Epithelial cell of esophagus (primary cell): Measurements from ENCODE around the gene GUCA2A.

Source experiments
- DNase-seq: peaks from one replicate; pipeline ENCODE4 v3.0.0; 2010; ENCODE audit warnings: low read depth
- H3K4me3 ChIP-seq: 2 replicates; pipeline ENCODE4 v1.5.1; 2011; ENCODE audit warnings: mild to moderate bottlenecking, low read length, control low read depth
- TF ChIP-seq, protein P1 (sequence below): IDR thresholded peaks from 2 replicates; pipeline ENCODE4 v1.5.1; 2011; ENCODE audit warnings: low read depth, mild to moderate bottlenecking, low read length, control low read depth, inconsistent platforms; ENCODE audit not compliant: insufficient read depth; ENCODE audit errors: missing control alignments

GUCA2A gene

GRCh38 chr1:42130061-42130660 is 34.4 kb downstream of the GUCA2A start:
- DNase-seq: no peak
- H3K4me3 ChIP-seq: no peak overlapping the region
- TF ChIP-seq, protein P1, sequence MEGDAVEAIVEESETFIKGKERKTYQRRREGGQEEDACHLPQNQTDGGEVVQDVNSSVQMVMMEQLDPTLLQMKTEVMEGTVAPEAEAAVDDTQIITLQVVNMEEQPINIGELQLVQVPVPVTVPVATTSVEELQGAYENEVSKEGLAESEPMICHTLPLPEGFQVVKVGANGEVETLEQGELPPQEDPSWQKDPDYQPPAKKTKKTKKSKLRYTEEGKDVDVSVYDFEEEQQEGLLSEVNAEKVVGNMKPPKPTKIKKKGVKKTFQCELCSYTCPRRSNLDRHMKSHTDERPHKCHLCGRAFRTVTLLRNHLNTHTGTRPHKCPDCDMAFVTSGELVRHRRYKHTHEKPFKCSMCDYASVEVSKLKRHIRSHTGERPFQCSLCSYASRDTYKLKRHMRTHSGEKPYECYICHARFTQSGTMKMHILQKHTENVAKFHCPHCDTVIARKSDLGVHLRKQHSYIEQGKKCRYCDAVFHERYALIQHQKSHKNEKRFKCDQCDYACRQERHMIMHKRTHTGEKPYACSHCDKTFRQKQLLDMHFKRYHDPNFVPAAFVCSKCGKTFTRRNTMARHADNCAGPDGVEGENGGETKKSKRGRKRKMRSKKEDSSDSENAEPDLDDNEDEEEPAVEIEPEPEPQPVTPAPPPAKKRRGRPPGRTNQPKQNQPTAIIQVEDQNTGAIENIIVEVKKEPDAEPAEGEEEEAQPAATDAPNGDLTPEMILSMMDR: no peak

- DNase-seq: no peak
- no peak overlapping the region for H3K4me3 ChIP-seq
- TF ChIP-seq, protein P1: no peak
Observed at GRCh38 chr1:42128964-42129363, 35.6 kb downstream of the GUCA2A start.

DNA sequence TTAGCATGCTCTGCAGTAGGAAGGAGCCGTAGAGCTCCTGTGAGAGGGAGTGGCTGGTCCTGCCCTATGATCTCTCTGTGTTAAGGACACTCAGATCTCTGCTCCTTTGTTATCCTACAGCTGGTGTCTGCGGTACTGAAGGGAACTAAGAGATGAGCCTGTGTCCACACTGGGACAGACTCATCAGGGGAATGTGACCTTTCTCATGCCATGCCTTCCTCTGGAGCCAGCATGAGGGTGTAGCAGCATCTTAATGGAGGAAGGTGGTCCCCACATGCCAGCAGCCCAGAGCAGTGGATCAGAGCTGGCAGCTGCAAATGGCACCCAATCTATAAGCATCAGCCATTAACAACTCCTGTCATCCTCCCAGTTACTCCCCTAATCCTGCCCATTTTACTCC is 36.0 kb downstream of the GUCA2A start:
- DNase-seq: no peak
- no peak overlapping the region for H3K4me3 ChIP-seq
- TF ChIP-seq, protein P1: no peak

DNA sequence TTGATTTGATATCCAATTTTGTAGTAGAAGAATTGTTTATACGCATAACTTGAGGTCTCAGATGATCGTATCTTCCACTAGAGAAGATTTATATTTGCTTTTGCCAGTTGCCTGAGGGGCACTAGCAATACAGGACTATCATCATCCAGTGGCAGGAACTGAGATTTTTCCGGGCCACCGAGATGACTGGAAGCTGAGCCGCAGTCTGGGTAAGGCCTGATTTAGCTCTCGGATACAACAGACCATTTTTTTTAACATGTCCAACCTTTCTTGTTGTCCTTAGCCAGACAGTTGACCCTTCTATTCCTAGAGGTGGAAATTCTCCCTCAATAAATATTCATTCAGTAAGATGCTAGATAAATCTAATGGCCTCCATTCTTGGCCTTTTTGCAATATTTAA is 36.8 kb downstream of the GUCA2A start:
- TF ChIP-seq, protein P1: no peak
- DNase-seq: no peak

GRCh38 chr1:42125552-42125951 is 39.0 kb downstream of the GUCA2A start:
- no peak for DNase-seq
- TF ChIP-seq, protein P1: no peak
- H3K4me3 ChIP-seq: no peak overlapping the region

More for the DNA sequence above, 36.8 kb downstream of the GUCA2A start:
- no peak overlapping the region for H3K4me3 ChIP-seq

DNA sequence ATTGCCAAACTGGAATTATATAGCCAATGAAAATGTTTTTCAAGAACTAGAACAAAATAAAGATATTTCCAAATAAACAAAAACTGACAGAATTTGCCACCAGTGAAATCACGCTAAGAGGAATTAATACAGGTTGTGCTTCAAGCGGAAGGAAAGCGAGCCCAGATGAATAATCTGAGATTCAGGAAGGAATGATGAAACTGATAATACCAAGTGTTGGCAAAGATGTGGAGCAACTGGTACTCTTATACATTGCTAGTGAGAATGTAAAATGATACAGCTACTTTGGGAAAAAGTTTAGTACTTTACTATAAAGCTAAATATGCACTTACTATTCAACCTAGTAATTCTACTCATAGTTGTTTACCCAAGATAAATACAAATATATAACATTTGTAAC is 42.1 kb downstream of the GUCA2A start:
- DNase-seq: no peak
- no peak overlapping the region for H3K4me3 ChIP-seq
- TF ChIP-seq, protein P1: no peak

- TF ChIP-seq, protein P1: no peak
- no peak overlapping the region for H3K4me3 ChIP-seq
- DNase-seq: no peak
Observed at GRCh38 chr1:42118125-42118524, 46.4 kb downstream of the GUCA2A start.
